DMS79 (cell line): Measurements from ENCODE around the gene ABCG4.

Experiments used
- DNase-seq: peaks from one replicate; lab custom pipeline; 2025; lab: John Stamatoyannopoulos, UW

ABCG4 gene

DNA sequence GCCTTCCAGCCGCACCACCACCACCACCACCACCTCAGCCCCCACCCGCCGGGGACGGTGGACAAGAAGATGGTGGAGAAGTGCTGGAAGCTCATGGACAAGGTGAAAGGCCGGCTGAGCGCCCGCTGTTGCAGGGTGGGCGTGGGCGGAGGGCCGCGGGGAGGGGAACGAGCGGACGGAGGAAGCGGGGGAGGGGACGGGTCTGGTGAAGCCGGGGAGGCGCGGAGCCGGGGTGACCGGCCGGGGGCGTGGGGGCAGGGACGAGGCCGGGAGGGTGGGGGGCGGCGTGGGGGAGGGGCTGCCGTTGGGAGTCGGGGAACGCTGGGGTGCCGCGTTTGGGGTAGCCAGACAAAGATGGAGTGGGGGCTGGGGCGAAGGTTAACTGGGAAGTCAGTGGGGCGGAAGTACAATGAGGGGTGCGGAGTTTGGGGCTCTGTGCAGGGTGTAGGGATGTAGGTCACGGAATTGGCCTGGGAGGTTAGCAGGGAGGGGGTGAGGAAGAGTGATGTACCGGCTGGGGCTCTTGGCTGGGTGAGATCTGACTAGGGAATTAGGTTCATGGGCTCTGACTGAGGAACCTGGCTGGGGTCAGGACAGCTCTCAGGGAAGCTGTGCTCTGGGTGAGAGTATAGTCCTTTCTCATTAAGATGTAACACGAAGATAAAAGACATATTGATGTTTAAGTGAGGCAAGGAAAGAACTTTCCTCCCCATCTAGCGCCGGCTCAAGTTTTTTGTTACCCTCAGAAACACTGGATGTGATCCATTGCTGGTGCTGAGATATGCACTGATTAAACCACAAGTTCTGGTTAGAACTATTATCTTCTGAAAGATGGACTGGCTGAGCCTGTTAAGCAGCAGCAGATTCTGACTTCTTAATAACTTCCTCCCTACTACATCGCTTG lies 57.9 kb downstream of the ABCG4 start:
- DNase-seq, result no peak

DNA sequence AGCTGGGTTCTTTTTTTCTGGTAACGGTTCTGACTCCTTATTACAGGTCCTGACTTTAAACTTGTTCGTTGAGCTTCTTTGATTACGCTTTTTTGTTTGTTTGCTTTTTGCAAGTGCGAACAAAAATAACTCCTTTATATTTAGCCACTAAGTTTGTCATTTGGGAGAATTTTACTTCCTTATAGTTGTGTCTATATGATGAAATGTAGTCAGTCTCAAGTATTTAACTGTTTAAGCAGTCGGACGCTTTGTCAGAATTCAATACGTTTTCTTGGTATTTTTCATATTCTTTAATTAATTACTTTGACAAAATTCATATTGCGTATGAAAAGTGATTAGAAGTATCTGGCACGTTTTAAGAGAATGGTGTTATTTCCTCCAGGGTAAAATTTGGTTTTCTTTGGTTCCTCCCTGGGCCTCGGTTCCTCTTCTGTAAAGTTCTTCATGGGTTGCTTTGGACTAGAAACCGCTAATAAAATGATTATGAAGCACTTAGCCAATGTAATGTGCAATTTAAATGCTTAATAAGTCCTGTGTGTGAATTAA lies 58.6 kb downstream of the ABCG4 start:
- DNase-seq, result no peak

DNA sequence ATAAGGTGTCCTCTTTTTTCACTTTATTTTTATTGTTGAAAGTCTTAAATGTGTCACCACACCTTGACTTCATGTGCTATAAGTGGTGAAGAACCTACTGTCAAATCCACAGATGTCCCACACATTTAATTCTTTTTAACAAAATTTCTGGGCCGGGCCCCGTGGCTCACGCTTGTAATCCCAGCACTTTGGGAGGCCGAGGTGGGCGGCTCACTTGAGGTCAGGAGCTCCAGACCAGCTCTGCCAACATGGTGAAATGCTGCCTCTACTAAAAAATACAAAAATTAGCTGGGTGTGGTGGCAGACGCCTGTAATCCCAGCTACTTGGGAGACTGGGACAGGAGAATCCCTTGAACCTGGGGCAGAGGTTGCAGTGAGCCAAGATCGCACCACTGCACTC lies 60.3 kb downstream of the ABCG4 start:
- no peak for DNase-seq

GRCh38 chr11:119210050-119210449 lies 61.2 kb downstream of the ABCG4 start:
- no peak for DNase-seq
